Right lobe of liver (tissue), 4 donors: ENCODE results near the gene ASB12.

Source experiments
- CTCF ChIP-seq, 4 donors: fragments of 200-600 bp in 3 of 4; fragments of 450-650 bp in 1 of 4; IDR thresholded peaks; one replicate each; pipeline versions ENCODE4 v1.5.1 to v1.8.0; 2016 to 2022; ENCODE audit warnings: antibody characterized with exemption in 4 of 4, mild to moderate bottlenecking in 2 of 4
- POLR2A ChIP-seq: fragments of 450-650 bp; IDR thresholded peaks from one replicate; pipeline ENCODE4 v1.6.1; 2017; ENCODE audit warnings: antibody characterized with exemption, mild to moderate bottlenecking
- donor health status: DM: no; HTN: no; CAD: no.
- donor health status: DM: no; HTN: no; CAD: no.
- donor health status: DM: no; HTN: yes; CAD: no.

DNA sequence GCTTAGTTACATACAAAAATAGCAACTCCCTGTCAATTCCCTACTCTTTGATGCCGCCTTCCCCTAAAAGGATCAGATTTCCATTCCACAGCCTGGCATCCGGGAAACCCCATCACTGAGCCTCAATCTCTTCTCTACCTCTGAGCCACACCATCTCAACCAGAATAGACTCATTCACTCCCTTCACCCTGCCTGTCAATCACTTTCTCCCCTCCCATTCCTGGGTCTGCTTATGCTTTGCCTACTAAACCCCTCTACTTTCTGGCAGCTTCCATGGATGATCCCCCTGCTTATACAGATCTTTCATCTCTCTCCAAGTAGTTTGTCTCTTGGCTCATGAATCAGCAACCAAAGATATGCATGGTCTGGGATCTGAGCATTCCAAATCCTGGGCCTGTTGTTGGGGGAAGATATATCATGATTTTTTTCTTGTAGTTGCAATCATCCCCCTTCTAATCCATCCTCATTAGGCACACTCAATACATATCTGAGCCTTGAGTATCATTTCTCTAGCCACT lies 27.5 kb downstream of the ASB12 start:
- TF ChIP-seq CTCF (IDR thresholded peaks at IDR 0.05) (no peak), POLR2A (no peak)
